Liver (tissue), 9 donors: ENCODE measurements around the gene C12orf76. TPM values are rescaled to one million over a fixed set of nuclear protein-coding genes. Genes with fewer than 3 reads are reported as not detected.
"Not testable (repeated sequence)": the region's sequence is repeated elsewhere in the genome, so short reads cannot be mapped to it uniquely, and the experiment has no call there.

ENCODE experiments used
- DNase-seq: peaks from one replicate; pipeline ENCODE4 v3.0.0-alpha.2; 2017; ENCODE audit warnings: low spot score
- H3K27ac ChIP-seq, 2 donors: one replicate each; pipeline ENCODE4 v1.7.0; 2013; ENCODE audit warnings: inconsistent platforms in 2 of 2, low read length in 2 of 2, control low read depth in 1 of 2, low read depth in 1 of 2, mild to moderate bottlenecking in 1 of 2
- H3K27me3 ChIP-seq, 4 donors: one replicate each; pipeline versions ENCODE4 v1.6.1 to v1.7.0; 2013; ENCODE audit warnings: low read length in 3 of 4, inconsistent platforms in 1 of 4, mild to moderate bottlenecking in 1 of 4, moderate library complexity in 1 of 4; ENCODE audit not compliant: control insufficient read depth in 4 of 4, insufficient read depth in 4 of 4
- H3K36me3 ChIP-seq, 4 donors: one replicate each; pipeline versions ENCODE4 v1.6.1 to v1.7.0; 2013; ENCODE audit warnings: low read length in 3 of 4, mild to moderate bottlenecking in 3 of 4, low read depth in 1 of 4, moderate library complexity in 1 of 4; ENCODE audit not compliant: control insufficient read depth in 4 of 4, insufficient read depth in 3 of 4
- H3K4me1 ChIP-seq, 4 donors: one replicate each; pipeline versions ENCODE4 v1.6.1 to v1.7.0; 2013; ENCODE audit warnings: low read length in 3 of 4, mild to moderate bottlenecking in 3 of 4, moderate library complexity in 1 of 4; ENCODE audit not compliant: control insufficient read depth in 4 of 4, insufficient read depth in 4 of 4
- H3K4me3 ChIP-seq, 3 donors: one replicate each; pipeline versions ENCODE4 v1.6.1 to v1.7.0; 2013; ENCODE audit warnings: low read length in 3 of 3, control low read depth in 1 of 3, low read depth in 1 of 3, mild to moderate bottlenecking in 1 of 3
- H3K9ac ChIP-seq, 2 donors: one replicate each; pipeline ENCODE4 v1.7.0; 2013; ENCODE audit warnings: low read length in 2 of 2, mild to moderate bottlenecking in 2 of 2, moderate library complexity in 2 of 2, control low read depth in 1 of 2, low read depth in 1 of 2
- H3K9me3 ChIP-seq, 4 donors: one replicate each; pipeline versions ENCODE4 v1.6.1 to v1.7.0; 2013; ENCODE audit warnings: low read length in 3 of 4; ENCODE audit not compliant: control insufficient read depth in 4 of 4
- ATF3 ChIP-seq: IDR thresholded peaks from 2 replicates; pipeline ENCODE4 v1.6.1; 2016; ENCODE audit warnings: antibody characterized with exemption
- CTCF ChIP-seq: fragments of 150-350 bp; IDR thresholded peaks from 2 replicates; pipeline ENCODE4 v1.5.1; 2017; ENCODE audit warnings: improper control_type of control experiment, low read depth, low read length; ENCODE audit not compliant: missing input control
- EGR1 ChIP-seq, 2 donors: IDR thresholded peaks; 2 replicates each; pipeline ENCODE4 v1.6.1; 2016 to 2018; ENCODE audit warnings: antibody characterized with exemption in 2 of 2, low read depth in 2 of 2
- FOXA1 ChIP-seq: IDR thresholded peaks from 2 replicates; pipeline ENCODE4 v1.6.1; 2016; ENCODE audit warnings: antibody characterized with exemption
- FOXA2 ChIP-seq: IDR thresholded peaks from 2 replicates; pipeline ENCODE4 v1.6.1; 2016; ENCODE audit warnings: antibody characterized with exemption
- GABPA ChIP-seq, 2 donors: IDR thresholded peaks in 1 of 2; conservative IDR thresholded peaks in 1 of 2; 2 replicates each; pipeline ENCODE4 v1.6.1; 2016; ENCODE audit warnings: antibody characterized with exemption in 2 of 2, mild to moderate bottlenecking in 1 of 2, moderate library complexity in 1 of 2
- HNF4G ChIP-seq: IDR thresholded peaks from 2 replicates; pipeline ENCODE4 v1.6.1; 2016; ENCODE audit warnings: antibody characterized with exemption
- JUND ChIP-seq, 2 donors: IDR thresholded peaks; 2 replicates each; pipeline ENCODE4 v1.6.1; 2016; ENCODE audit warnings: antibody characterized with exemption in 2 of 2
- MAX ChIP-seq: IDR thresholded peaks from 2 replicates; pipeline ENCODE4 v1.6.1; 2016; ENCODE audit warnings: antibody characterized with exemption
- RAD21 ChIP-seq, 2 donors: IDR thresholded peaks; 2 replicates each; pipeline ENCODE4 v1.6.1; 2016; ENCODE audit warnings: antibody characterized with exemption in 2 of 2, mild to moderate bottlenecking in 2 of 2
- REST ChIP-seq: IDR thresholded peaks from 2 replicates; pipeline ENCODE4 v1.6.1; 2016; ENCODE audit warnings: antibody characterized with exemption, mild to moderate bottlenecking
- RXRA ChIP-seq, 2 donors: IDR thresholded peaks; 2 replicates each; pipeline ENCODE4 v1.6.1; 2017 to 2018; ENCODE audit warnings: antibody characterized with exemption in 2 of 2, mild to moderate bottlenecking in 1 of 2
- SP1 ChIP-seq: IDR thresholded peaks from 2 replicates; pipeline ENCODE4 v1.6.1; 2018; ENCODE audit warnings: antibody characterized with exemption, mild to moderate bottlenecking
- ZBTB33 ChIP-seq: IDR thresholded peaks from 2 replicates; pipeline ENCODE4 v1.6.1; 2016; ENCODE audit warnings: antibody characterized with exemption
- WGBS: extraction: QIAGEN DNeasy Blood & Tissue Kit; methylation state at CpG from one replicate; pipeline ENCODE4 v1.1.7; 2013; 5-methylcytosine and 5-hydroxymethylcytosine counted together
- polyA plus RNA-seq, 2 donors: library from polyadenylated mRNA; stranded (reverse) in 1 of 2; unstranded in 1 of 2; fragments of 200-250 nt in 1 of 2; fragments of >200 nt in 1 of 2; fragmentation: Nextera tagmentation in 1 of 2; extraction: Ambion mirVana in 1 of 2; gene quantifications; one replicate each; pipeline versions ENCODE4 v1.2.1 to v1.2.3, GENCODE V29; 2013 to 2015
- total RNA-seq, 2 donors: library from RNA; depleted of rRNA; stranded (reverse); fragments of >200 nt; gene quantifications; one replicate each; pipeline ENCODE4 v1.2.3, GENCODE V29; 2014
- donor health status: healthy.
- donor health status: healthy.
- donor health status: healthy.
- donor health status: healthy.
- donor health status: healthy.

Gene C12orf76
- total and polyA plus RNA-seq, 4 donors: 5.6 to 22.4 (median 6.1) TPM

GRCh38 chr12:110071504-110071903, 23.2 kb upstream of the C12orf76 start:
- Histone ChIP-seq H3K27ac (no peak overlapping the region), H3K9me3 (no peaks in the 10 kb centered on the region), H3K4me3 (no peak overlapping the region), H3K9ac (no peak overlapping the region), H3K36me3 (no peaks in the 10 kb centered on the region), H3K27me3 (no peaks in the 10 kb centered on the region), H3K4me1 (peaks cover 0 to 6% (median 2%) of the 10 kb centered on the region in 4 donors)
- TF ChIP-seq MAX: no peak
- no peak for TF ChIP-seq GABPA (IDR thresholded peaks at IDR 0.05 in 1 of 2, conservative IDR thresholded peaks at IDR 0.05 in 1 of 2)
- TF ChIP-seq RXRA (IDR thresholded peaks at IDR 0.05): no peak
- TF ChIP-seq CTCF: no peak
- no peak for TF ChIP-seq JUND (IDR thresholded peaks at IDR 0.05)
- TF ChIP-seq FOXA1: no peak
- no peak for TF ChIP-seq HNF4G
- no peak for DNase-seq

- no peak overlapping the region for H3K27ac ChIP-seq
- H3K9ac ChIP-seq: no peak overlapping the region
- H3K36me3 ChIP-seq: no peaks in the 10 kb centered on the region
- 97% methylated on average over 2 of the region's 2 CpGs for WGBS
- H3K4me1 ChIP-seq: peaks cover 0 to 2% (median under 1%) of the 10 kb centered on the region in 4 donors
- H3K27me3 ChIP-seq: no peaks in the 10 kb centered on the region
- no peaks in the 10 kb centered on the region for H3K9me3 ChIP-seq
- DNase-seq: no peak
- TF ChIP-seq GABPA (IDR thresholded peaks at IDR 0.05 in 1 of 2, conservative IDR thresholded peaks at IDR 0.05 in 1 of 2) (no peak), MAX (no peak), FOXA2 (no peak), FOXA1 (no peak), REST (no peak), ATF3 (no peak), RAD21 (IDR thresholded peaks at IDR 0.05) (no peak), SP1 (no peak), JUND (IDR thresholded peaks at IDR 0.05) (no peak), EGR1 (IDR thresholded peaks at IDR 0.05; ENCODE audit: low read depth in 2 of 2) (no peak), CTCF (no peak), ZBTB33 (no peak), RXRA (IDR thresholded peaks at IDR 0.05) (no peak)
- H3K4me3 ChIP-seq: no peak overlapping the region
Observed at GRCh38 chr12:110068654-110069053, 20.3 kb upstream of the C12orf76 start.

GRCh38 chr12:110068115-110068514, 19.8 kb upstream of the C12orf76 start:
- WGBS: 95% methylated on average over 9 of the region's 9 CpGs

More at GRCh38 chr12:110068115-110068514, 19.8 kb upstream of the C12orf76 start:
- not testable (repeated sequence) for H3K27me3 ChIP-seq, H3K4me3 ChIP-seq, H3K27ac ChIP-seq, H3K4me1 ChIP-seq, H3K9ac ChIP-seq, DNase-seq, H3K9me3 ChIP-seq, H3K36me3 ChIP-seq
